Astrocyte (in vitro differentiated cells and primary cell): ENCODE measurements around the gene ZNF385C. TPM values are rescaled to one million over a fixed set of nuclear protein-coding genes. Genes with fewer than 3 reads are reported as not detected.
A peak's percentile ranks its signal among the peaks of the same experiment; 100 is the strongest.

Experiments
- DNase-seq: peaks from one replicate; pipeline ENCODE4 v3.0.0-alpha.2; 2010; ENCODE audit warnings: low read depth
- FAIRE-seq: peaks from 2 replicates; lab custom pipeline; 2011; peaks lifted over from hg19 to GRCh38; lab: Jason Lieb, UNC
- H2AFZ ChIP-seq: 2 replicates; pipeline ENCODE4 v1.6.0; 2012; ENCODE audit warnings: low read depth, low read length, inconsistent platforms
- H3K27ac ChIP-seq: 2 replicates; pipeline ENCODE4 v1.5.1; 2011; ENCODE audit warnings: low read depth, low read length, inconsistent platforms
- H3K27me3 ChIP-seq: 2 replicates; pipeline ENCODE4 v1.6.0; 2011; ENCODE audit warnings: low read length, inconsistent platforms; ENCODE audit not compliant: insufficient read depth
- H3K36me3 ChIP-seq: 2 replicates; pipeline ENCODE4 v1.5.1; 2011; ENCODE audit warnings: low read length, inconsistent platforms; ENCODE audit not compliant: insufficient read depth
- H3K4me1 ChIP-seq: 2 replicates; pipeline ENCODE4 v1.5.1; 2011; ENCODE audit warnings: low read length, inconsistent platforms; ENCODE audit not compliant: insufficient read depth
- H3K4me2 ChIP-seq: 2 replicates; pipeline ENCODE4 v1.6.0; 2012; ENCODE audit warnings: low read length, inconsistent platforms
- H3K4me3 ChIP-seq: 2 replicates; pipeline ENCODE4 v1.5.1; 2011; ENCODE audit warnings: low read depth, mild to moderate bottlenecking, low read length, inconsistent platforms; ENCODE audit not compliant: insufficient read depth
- H3K79me2 ChIP-seq: 2 replicates; pipeline ENCODE4 v1.6.0; 2012; ENCODE audit warnings: mild to moderate bottlenecking, low read length, inconsistent platforms; ENCODE audit not compliant: insufficient read depth
- H3K9ac ChIP-seq: 2 replicates; pipeline ENCODE4 v1.6.0; 2012; ENCODE audit warnings: mild to moderate bottlenecking, low read length, inconsistent platforms
- H3K9me3 ChIP-seq: 2 replicates; pipeline ENCODE4 v1.5.1; 2012; ENCODE audit warnings: low read depth, mild to moderate bottlenecking, low read length, inconsistent platforms; ENCODE audit not compliant: insufficient read depth
- H4K20me1 ChIP-seq: 2 replicates; pipeline ENCODE4 v1.6.0; 2012; ENCODE audit warnings: low read length, inconsistent platforms; ENCODE audit not compliant: insufficient read depth
- H3K27ac Mint-ChIP-seq: one replicate; pipeline ENCODE4 v1.8.0; 2021; ENCODE audit warnings: mild to moderate bottlenecking, mixed read lengths; ENCODE audit not compliant: unreplicated experiment
- H3K27me3 Mint-ChIP-seq: one replicate; pipeline ENCODE4 v1.8.0; 2021; ENCODE audit warnings: low read depth, mixed read lengths; ENCODE audit not compliant: unreplicated experiment
- H3K36me3 Mint-ChIP-seq: one replicate; pipeline ENCODE4 v1.8.0; 2021; ENCODE audit warnings: low read depth, mixed read lengths; ENCODE audit not compliant: unreplicated experiment
- H3K4me1 Mint-ChIP-seq: one replicate; pipeline ENCODE4 v1.8.0; 2021; ENCODE audit warnings: low read depth, mixed read lengths; ENCODE audit not compliant: unreplicated experiment
- H3K4me3 Mint-ChIP-seq: one replicate; pipeline ENCODE4 v1.8.0; 2021; ENCODE audit warnings: mild to moderate bottlenecking, moderate library complexity, mixed read lengths; ENCODE audit not compliant: unreplicated experiment
- H3K9me3 Mint-ChIP-seq: one replicate; pipeline ENCODE4 v1.8.0; 2021; ENCODE audit warnings: mild to moderate bottlenecking, mixed read lengths; ENCODE audit not compliant: unreplicated experiment
- CTCF ChIP-seq: IDR thresholded peaks from 2 replicates; pipeline ENCODE4 v1.5.1; 2011; ENCODE audit warnings: low read depth, mild to moderate bottlenecking, inconsistent platforms, low read length, moderate library complexity; ENCODE audit not compliant: insufficient read depth
- EZH2 ChIP-seq: IDR thresholded peaks from 2 replicates; pipeline ENCODE4 v1.6.1; 2012; ENCODE audit warnings: mild to moderate bottlenecking, low read length, inconsistent platforms; ENCODE audit not compliant: insufficient read depth
- total RNA-seq: library from RNA; stranded (reverse); gene quantifications from 2 replicates; pipeline ENCODE4 v1.2.1, GENCODE V29; 2021

ZNF385C gene
- total RNA-seq, 1 donor from 2014 or later, result 0.39 TPM

GRCh38 chr17:42120770-42121769, 22.8 kb upstream of the ZNF385C start, which contains the start of gene KAT2A:
Gene KAT2A, minus strand, starts transcription at chr17:42121367. Its CDS starts 63 bp downstream, at chr17:42121304.
- TF ChIP-seq CTCF, result no peak
- TF ChIP-seq EZH2, result no peak
- Histone ChIP-seq H2AFZ (no peak within 1 kb of the TSS), H3K27ac (no peak within 1 kb of the TSS), H3K9ac (peak within 1 kb of the TSS; percentile 52), H3K9me3 (no peaks in the 10 kb centered on the region), H3K79me2 (no peaks in the 10 kb centered on the region), H3K4me2 (peak within 1 kb of the TSS; percentile 79), H3K4me1 (peaks cover 4% of the 10 kb centered on the region), H3K4me3 (peak within 1 kb of the TSS; percentile 26), H4K20me1 (peaks cover 10% of the 10 kb centered on the region), H3K36me3 (no peaks in the 10 kb centered on the region), H3K27me3 (no peaks in the 10 kb centered on the region)
- DNase-seq (peak; percentile 48), FAIRE-seq (no peak)
- Mint-ChIP-seq H3K27ac (peak within 1 kb of the TSS; percentile 78), H3K4me3 (peak within 1 kb of the TSS; percentile 79), H3K4me1 (peaks cover 3% of the 10 kb centered on the region), H3K36me3 (peaks cover 8% of the 10 kb centered on the region), H3K9me3 (no peaks in the 10 kb centered on the region), H3K27me3 (no peaks in the 10 kb centered on the region)

- H3K4me1 ChIP-seq, result peaks cover 4% of the 10 kb centered on the region
- no peaks in the 10 kb centered on the region for H3K36me3 ChIP-seq
- peak overlapping the region; percentile 52 for H3K9ac ChIP-seq
- H3K4me2 ChIP-seq, result peak overlapping the region; percentile 79
- no peaks in the 10 kb centered on the region for H3K9me3 ChIP-seq
- peak overlapping the region; percentile 26 for H3K4me3 ChIP-seq
- no peaks in the 10 kb centered on the region for H3K27me3 Mint-ChIP-seq
- H3K79me2 ChIP-seq, result no peaks in the 10 kb centered on the region
- no peaks in the 10 kb centered on the region for H3K27me3 ChIP-seq
- no peak overlapping the region for H2AFZ ChIP-seq
- H3K4me1 Mint-ChIP-seq, result peaks cover 3% of the 10 kb centered on the region
- peaks cover 10% of the 10 kb centered on the region for H4K20me1 ChIP-seq
- no peak overlapping the region for H3K27ac ChIP-seq
- FAIRE-seq (no peak), DNase-seq (no peak)
- peaks cover 8% of the 10 kb centered on the region for H3K36me3 Mint-ChIP-seq
- H3K9me3 Mint-ChIP-seq, result no peaks in the 10 kb centered on the region
- peak overlapping the region; percentile 38 for H3K27ac Mint-ChIP-seq
- TF ChIP-seq EZH2, result no peak
- no peak for TF ChIP-seq CTCF
- peak overlapping the region; percentile 79 for H3K4me3 Mint-ChIP-seq
Measured at GRCh38 chr17:42120161-42120769, 22.0 kb upstream of the ZNF385C start.
